Measurements from ENCODE around the gene BET1L. TPM values are rescaled to one million over a fixed set of nuclear protein-coding genes. Genes with fewer than 3 reads are reported as not detected.

The BET1L gene
- polyA plus RNA-seq, 1 experiment: 111 TPM

DNA sequence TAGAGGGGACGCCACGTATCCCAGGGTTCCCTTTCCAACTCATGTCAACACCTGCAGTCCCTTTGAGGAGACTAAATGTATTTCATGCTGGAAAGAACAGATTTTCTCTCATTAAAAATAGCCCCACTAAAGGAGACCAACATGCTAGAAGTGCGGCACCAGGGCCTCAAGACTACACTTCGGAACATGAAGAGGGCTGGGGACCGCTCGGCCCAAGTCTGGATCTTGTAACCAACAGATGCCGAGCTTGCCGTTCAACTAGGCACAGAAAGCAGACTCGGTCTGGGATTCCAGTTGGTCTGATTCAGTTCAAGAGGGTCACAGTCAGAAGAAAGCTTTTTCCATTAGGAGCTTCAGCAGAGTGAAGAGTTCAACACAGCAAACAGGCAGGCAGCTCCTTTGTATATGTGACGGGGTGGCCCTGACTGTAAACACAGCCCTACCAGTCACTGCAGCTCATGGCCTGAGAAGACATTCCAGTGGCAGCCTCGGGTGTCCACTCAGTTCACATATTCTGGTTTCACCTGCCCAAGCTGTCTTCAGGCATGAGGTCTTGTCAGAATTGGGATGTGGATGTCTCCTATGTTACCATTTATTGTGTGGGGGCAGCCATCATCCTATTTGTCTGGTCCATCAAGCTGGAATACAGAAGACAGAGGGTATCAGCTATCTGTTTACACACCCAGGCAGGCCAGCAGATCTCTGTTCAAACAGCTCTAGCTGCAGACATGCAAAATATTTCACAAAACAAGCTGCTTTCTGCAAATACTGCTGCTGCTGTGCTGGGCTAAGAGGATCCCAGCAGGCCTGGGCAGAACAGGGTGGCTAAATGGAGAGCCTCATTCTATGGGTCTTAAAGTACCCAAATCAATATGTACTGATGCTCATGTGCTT is 9.1 kb upstream of the BET1L start:
- TF ChIP-seq, protein P1, sequence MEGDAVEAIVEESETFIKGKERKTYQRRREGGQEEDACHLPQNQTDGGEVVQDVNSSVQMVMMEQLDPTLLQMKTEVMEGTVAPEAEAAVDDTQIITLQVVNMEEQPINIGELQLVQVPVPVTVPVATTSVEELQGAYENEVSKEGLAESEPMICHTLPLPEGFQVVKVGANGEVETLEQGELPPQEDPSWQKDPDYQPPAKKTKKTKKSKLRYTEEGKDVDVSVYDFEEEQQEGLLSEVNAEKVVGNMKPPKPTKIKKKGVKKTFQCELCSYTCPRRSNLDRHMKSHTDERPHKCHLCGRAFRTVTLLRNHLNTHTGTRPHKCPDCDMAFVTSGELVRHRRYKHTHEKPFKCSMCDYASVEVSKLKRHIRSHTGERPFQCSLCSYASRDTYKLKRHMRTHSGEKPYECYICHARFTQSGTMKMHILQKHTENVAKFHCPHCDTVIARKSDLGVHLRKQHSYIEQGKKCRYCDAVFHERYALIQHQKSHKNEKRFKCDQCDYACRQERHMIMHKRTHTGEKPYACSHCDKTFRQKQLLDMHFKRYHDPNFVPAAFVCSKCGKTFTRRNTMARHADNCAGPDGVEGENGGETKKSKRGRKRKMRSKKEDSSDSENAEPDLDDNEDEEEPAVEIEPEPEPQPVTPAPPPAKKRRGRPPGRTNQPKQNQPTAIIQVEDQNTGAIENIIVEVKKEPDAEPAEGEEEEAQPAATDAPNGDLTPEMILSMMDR (IDR thresholded peaks at IDR 0.05; ENCODE audit: insufficient read depth, low read depth, low read length): no peak
- POLR2A ChIA-PET: no interaction called here
- Histone ChIP-seq H3K36me3 (ENCODE audit: control insufficient read depth, insufficient read depth, low read length) (peaks cover 39% of the 10 kb centered on the region), H3K27me3 (ENCODE audit: control insufficient read depth, insufficient read depth, low read length) (no peaks in the 10 kb centered on the region), H3K4me3 (ENCODE audit: low read depth, low read length) (no peak overlapping the region)
- CTCF ChIA-PET: interaction anchor here (0.9 to 1.6 kb wide), 4 partner anchors 13 to 148 kb away, joined by 3 read pairs; no protein-coding TSS in a partner anchor
- no peak for DNase-seq (ENCODE audit: low read depth)

DNA sequence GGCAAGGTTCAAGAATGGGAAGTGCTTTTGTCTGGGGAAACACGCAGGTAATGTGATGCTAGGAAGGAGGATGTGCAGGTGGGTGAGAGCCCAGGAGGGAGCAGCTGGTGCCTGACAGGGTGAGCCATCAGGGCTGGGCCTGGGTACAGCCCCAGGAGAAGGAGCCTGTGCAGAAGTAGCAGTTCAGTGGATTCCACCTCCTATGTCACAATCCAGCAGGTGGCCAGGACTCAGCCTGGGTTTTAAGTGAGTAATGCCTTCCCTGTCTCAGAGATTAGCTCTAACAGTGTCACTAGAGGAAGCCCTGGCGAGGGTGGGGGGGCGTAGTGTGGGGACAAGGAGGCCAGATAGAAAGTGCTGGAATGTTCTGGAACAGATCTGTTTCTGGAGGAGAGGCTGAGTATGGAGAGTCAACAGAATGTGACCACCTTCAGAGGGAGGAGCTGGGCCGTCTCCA is 8.4 kb upstream of the BET1L start:
- ChIA-PET POLR2A (no interaction called here), CTCF (interaction anchor here (1.1 to 1.2 kb wide), 2 partner anchors 20 to 149 kb away, joined by 3 read pairs; no protein-coding TSS in a partner anchor)
- Histone ChIP-seq H3K36me3 (ENCODE audit: control insufficient read depth, insufficient read depth, low read length) (peaks cover 46% of the 10 kb centered on the region), H3K27me3 (ENCODE audit: control insufficient read depth, insufficient read depth, low read length) (no peaks in the 10 kb centered on the region), H3K4me3 (ENCODE audit: low read depth, low read length) (no peak overlapping the region)
- TF ChIP-seq, protein P1 (IDR thresholded peaks at IDR 0.05; ENCODE audit: insufficient read depth, low read depth, low read length): no peak
- no peak for DNase-seq (ENCODE audit: low read depth)

DNA sequence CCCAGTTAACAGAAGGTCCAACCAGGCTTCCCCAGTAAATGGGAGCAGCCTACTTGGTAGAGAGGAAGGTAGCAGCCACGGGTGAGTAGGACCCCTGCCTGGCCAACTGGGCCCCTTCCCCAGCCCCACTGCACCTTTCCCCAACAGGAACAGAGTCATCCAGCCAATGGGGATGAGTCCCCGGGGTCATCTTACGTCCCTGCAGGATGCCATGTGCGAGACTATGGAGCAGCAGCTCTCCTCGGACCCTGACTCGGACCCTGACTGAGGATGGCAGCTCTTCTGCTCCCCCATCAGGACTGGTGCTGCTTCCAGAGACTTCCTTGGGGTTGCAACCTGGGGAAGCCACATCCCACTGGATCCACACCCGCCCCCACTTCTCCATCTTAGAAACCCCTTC is 6.9 kb upstream of the BET1L start:
- ChIA-PET POLR2A (no interaction called here), CTCF (interaction anchor here (0.7 kb wide), 1 partner anchor 21 kb away, joined by 3 read pairs; no protein-coding TSS in a partner anchor)
- no peak overlapping the region for H3K4me3 ChIP-seq (ENCODE audit: low read depth, low read length)
- TF ChIP-seq, protein P1 (IDR thresholded peaks at IDR 0.05; ENCODE audit: insufficient read depth, low read depth, low read length): no peak
- H3K36me3 ChIP-seq (ENCODE audit: control insufficient read depth, insufficient read depth, low read length): peaks cover 54% of the 10 kb centered on the region
- H3K27me3 ChIP-seq (ENCODE audit: control insufficient read depth, insufficient read depth, low read length): no peaks in the 10 kb centered on the region
- no peak for DNase-seq (ENCODE audit: low read depth)

DNA sequence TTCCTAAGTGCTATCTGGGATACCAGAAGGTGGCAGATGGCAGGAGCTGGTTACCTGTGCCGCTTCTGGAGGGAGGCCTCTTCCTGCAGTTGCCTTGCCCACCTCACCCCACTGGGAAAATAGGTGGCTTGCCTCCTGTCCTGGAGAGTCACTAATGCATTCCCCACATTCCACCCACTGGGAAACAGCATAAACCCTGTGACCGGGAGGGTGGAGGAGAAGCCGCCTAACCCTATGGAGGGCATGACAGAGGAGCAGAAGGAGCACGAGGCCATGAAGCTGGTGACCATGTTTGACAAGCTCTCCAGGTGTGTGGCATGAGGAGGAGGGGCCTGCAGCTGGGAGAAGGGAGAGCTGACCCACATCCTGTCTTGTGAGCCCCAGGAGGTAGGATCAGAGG is 5.9 kb upstream of the BET1L start:
- ChIA-PET POLR2A (no interaction called here), CTCF (interaction anchor here (0.9 kb wide), 1 partner anchor 37 kb away, joined by 3 read pairs; no protein-coding TSS in a partner anchor)
- Histone ChIP-seq H3K4me3 (ENCODE audit: low read depth, low read length) (no peak overlapping the region), H3K27me3 (ENCODE audit: control insufficient read depth, insufficient read depth, low read length) (no peaks in the 10 kb centered on the region), H3K36me3 (ENCODE audit: control insufficient read depth, insufficient read depth, low read length) (peaks cover 52% of the 10 kb centered on the region)
- DNase-seq (ENCODE audit: low read depth): no peak
- TF ChIP-seq, protein P1 (IDR thresholded peaks at IDR 0.05; ENCODE audit: insufficient read depth, low read depth, low read length): no peak
